ENCODE measurements around the gene PRRC2B.

The PRRC2B gene

DNA sequence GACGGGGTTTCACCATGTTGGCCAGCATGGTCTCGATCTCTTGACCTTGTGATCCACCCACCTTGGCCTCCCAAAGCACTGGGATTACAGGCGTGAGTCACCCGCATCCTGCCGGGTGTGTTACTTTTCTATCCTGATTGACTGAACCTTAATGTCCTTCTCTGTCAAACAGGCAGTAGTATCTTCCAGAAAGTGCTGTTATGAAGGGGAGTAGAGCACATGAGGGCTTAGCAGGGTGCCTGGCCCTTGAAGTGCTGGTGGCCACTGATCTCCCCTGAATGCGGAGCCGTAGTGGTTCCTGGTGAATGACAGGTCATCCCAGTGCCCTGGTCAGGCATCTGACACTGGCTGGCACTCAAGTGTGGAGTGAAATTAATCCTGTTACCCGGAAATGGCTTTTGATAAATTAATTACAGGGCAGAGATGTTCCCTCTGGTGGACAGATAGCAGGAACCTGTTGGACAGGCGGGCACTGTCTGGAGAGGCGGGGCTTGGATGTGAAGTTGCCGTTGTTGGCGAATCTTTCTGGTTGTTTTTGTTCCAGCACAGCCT is 28.4 kb downstream of the PRRC2B start:
- H3K27ac Mint-ChIP-seq, result peak overlapping the region; percentile 30
- H3K4me3 Mint-ChIP-seq, result no peak overlapping the region
- intact Hi-C loops (cut with micrococcal nuclease), result no loop called here
- peaks cover 58% of the 10 kb centered on the region for H3K4me1 Mint-ChIP-seq (ENCODE audit: low read depth)
- no peaks in the 10 kb centered on the region for H3K27me3 Mint-ChIP-seq
- H3K36me3 Mint-ChIP-seq (ENCODE audit: low read depth), result peaks cover 44% of the 10 kb centered on the region
- H3K9me3 Mint-ChIP-seq, result no peaks in the 10 kb centered on the region

DNA sequence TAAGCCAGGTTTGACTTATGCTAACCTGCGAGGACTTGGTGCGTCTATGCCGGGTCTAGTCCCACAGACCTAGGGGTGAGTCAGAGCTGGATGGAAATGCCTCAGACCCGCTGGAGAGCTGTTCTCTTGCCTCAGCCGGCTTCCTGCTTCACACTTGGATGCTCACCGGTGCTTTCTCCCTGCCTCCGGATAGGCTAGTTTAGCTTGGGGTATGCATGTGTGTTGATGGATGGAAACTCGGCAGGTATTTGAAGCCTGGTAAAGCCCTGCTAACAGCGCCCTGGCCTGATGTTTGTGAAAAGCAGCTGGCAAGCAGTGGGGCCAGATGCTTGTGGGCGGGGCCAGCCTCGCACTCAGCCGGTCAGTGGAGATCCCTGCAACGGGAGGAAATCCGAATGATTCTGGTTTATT is 29.3 kb downstream of the PRRC2B start:
- Mint-ChIP-seq H3K9me3 (no peaks in the 10 kb centered on the region), H3K4me3 (no peak overlapping the region), H3K36me3 (ENCODE audit: low read depth) (peaks cover 37% of the 10 kb centered on the region), H3K27me3 (no peaks in the 10 kb centered on the region), H3K4me1 (ENCODE audit: low read depth) (peaks cover 51% of the 10 kb centered on the region), H3K27ac (no peak overlapping the region)
- intact Hi-C loops (cut with micrococcal nuclease), result no loop called here

DNA sequence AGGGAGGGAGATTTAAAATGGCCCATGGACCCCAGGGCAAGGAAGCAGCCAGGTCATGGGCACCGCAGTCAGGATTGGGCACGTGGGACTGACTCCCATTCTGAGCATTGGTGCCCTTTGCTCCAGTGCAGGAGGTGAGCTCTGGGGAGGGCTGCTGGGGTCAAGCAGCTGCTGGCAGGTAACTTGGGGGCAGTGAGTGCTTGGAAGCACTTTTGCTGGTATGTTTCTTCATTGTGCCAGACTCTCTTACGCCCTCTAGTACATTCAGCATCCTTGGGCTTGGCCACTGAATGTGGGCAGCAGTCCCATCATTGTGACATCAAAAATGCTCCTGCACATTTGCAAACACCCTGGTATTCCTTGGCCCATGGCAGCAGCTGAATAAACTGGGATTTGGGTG is 32.7 kb downstream of the PRRC2B start:
- no peaks in the 10 kb centered on the region for H3K27me3 Mint-ChIP-seq
- intact Hi-C loops (cut with micrococcal nuclease), result no loop called here
- no peak overlapping the region for H3K27ac Mint-ChIP-seq
- H3K4me1 Mint-ChIP-seq (ENCODE audit: low read depth), result peaks cover 34% of the 10 kb centered on the region
- H3K9me3 Mint-ChIP-seq, result no peaks in the 10 kb centered on the region
- peaks cover 38% of the 10 kb centered on the region for H3K36me3 Mint-ChIP-seq (ENCODE audit: low read depth)
- no peak overlapping the region for H3K4me3 Mint-ChIP-seq

DNA sequence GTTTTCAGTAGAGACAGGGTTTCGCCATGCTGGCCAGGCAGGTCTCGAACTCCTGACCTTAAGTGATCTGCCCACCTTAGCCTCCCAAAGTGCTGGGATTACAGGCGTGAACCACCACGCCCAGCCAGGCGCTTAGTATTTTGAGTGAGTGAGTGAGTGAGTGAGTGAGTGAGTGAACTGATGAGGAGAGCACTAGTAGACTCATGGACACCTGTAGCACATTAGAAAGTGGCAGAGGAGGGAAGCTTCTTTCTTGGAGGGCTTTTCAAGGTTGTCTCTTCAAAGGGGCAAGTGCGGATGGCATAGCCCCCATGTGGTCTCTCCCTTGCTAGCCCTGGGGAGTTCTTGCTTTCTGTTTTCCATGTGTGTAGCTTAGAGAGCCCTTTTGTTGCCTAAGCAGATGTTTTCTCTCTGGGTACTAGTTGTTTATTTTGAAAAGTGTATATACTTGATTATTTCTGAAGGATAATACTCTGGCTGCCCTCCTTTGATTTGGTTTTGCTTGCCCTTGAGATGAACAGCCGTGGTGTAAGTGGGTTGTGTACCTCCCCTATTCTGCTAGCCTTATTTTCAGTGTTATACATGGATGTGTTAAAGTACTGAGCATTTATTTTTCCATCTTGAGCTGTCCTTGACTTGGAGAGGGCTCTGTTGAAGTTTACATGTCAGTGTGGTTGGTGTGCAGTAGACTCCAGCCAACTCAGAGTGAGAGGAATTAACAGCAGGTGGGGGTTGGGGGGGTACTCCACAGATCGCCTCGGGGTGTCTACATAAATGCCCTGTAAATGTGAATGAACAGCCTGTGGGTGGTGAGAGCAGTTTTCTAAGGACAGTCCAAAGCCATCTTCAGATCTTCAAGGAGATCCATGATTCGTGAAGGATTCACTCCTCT is 35.5 kb downstream of the PRRC2B start:
- peaks cover 26% of the 10 kb centered on the region for H3K4me1 Mint-ChIP-seq (ENCODE audit: low read depth)
- H3K9me3 Mint-ChIP-seq, result no peaks in the 10 kb centered on the region
- no peak overlapping the region for H3K4me3 Mint-ChIP-seq
- intact Hi-C loops (cut with micrococcal nuclease), result no loop called here
- no peak overlapping the region for H3K27ac Mint-ChIP-seq
- peaks cover 61% of the 10 kb centered on the region for H3K36me3 Mint-ChIP-seq (ENCODE audit: low read depth)
- H3K27me3 Mint-ChIP-seq, result no peaks in the 10 kb centered on the region

DNA sequence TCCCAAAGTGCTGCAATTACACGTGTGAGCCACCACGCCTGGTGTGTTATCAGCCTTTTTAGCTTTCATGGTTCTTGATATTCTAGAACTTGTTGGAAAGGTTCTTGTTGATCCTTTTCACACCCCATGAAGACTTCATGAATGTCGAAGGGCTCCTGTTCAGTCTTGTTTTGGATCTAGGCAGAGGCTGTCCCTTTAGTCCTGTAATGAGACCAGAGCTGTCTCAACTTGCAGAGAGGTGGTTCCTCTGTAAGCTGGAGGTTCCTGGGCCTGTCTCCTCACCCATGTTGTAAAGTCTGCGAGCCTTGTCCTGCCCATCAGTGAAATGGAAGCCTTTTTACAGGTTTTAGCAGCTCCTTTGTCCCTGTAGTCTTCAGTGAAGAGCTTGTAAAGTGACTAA is 38.2 kb downstream of the PRRC2B start:
- Mint-ChIP-seq H3K27ac (no peak overlapping the region), H3K9me3 (no peaks in the 10 kb centered on the region), H3K27me3 (no peaks in the 10 kb centered on the region), H3K4me3 (no peak overlapping the region), H3K36me3 (ENCODE audit: low read depth) (peaks cover 77% of the 10 kb centered on the region), H3K4me1 (ENCODE audit: low read depth) (peaks cover 15% of the 10 kb centered on the region)
- intact Hi-C loops (cut with micrococcal nuclease), result no loop called here

DNA sequence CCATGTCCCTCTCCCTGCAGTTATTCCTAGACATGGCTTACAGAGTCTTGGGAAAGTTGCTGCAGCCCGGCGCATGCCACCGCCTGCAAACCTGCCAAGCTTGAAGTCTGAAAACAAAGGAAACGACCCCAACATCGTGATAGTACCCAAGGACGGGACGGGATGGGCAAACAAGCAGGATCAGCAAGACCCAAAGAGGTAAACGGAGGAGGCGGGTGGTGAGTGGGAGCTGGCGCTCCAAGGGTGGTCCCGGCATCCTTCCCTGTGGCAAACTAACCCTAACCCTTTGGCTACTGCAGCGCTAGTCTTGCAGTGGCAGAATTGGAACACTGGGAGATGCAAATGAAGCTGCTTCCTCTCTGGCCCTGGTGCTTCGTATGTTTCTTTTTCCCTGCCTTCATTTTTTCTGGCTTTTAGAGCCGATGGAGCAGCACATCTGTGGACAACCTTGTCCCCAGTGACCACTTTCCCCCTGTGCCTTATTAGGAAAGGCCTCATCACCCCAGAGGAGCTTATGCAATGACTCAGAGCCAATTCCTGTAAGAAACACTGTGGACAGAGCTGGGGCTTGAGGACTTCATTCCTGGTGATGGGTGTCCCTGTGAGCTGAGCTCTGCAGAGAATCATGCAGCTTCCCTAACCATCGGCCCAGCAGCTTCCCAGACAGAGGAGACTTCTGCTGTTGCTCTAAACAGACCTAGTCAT is 38.9 kb downstream of the PRRC2B start:
- no peak overlapping the region for H3K27ac Mint-ChIP-seq
- H3K36me3 Mint-ChIP-seq (ENCODE audit: low read depth), result peaks cover 80% of the 10 kb centered on the region
- no peaks in the 10 kb centered on the region for H3K27me3 Mint-ChIP-seq
- H3K4me1 Mint-ChIP-seq (ENCODE audit: low read depth), result peaks cover 11% of the 10 kb centered on the region
- intact Hi-C loops (cut with micrococcal nuclease), result no loop called here
- no peak overlapping the region for H3K4me3 Mint-ChIP-seq
- no peaks in the 10 kb centered on the region for H3K9me3 Mint-ChIP-seq

DNA sequence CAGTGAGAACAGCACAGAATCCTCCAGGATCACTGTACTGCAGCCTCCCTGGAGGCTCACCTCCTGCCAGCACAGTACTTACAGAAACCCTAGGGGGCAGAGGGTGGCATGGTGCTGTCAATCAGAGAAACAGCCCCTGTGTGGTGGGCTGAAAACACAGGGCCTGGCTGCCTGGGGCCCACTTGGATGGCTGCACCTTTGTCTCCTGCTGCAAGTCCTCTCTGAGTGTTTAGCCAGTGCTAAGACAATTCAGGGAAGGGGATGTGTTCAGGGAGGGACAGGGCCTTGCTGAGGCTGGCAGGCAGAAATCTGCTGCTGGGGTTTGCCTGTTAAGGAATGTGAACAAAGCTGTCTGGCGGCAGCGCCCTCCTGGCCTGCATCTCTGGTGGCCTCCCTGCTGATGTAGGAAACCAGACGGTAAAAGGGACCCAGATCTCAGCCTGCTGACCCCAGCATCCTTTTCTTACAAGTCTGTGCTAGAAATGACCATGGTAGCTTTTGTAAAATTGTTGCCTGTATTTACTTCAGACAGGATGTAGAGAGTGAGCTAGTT is 39.5 kb downstream of the PRRC2B start:
- intact Hi-C loops (cut with micrococcal nuclease), result no loop called here
- Mint-ChIP-seq H3K27ac (no peak overlapping the region), H3K4me1 (ENCODE audit: low read depth) (peaks cover 11% of the 10 kb centered on the region)

DNA sequence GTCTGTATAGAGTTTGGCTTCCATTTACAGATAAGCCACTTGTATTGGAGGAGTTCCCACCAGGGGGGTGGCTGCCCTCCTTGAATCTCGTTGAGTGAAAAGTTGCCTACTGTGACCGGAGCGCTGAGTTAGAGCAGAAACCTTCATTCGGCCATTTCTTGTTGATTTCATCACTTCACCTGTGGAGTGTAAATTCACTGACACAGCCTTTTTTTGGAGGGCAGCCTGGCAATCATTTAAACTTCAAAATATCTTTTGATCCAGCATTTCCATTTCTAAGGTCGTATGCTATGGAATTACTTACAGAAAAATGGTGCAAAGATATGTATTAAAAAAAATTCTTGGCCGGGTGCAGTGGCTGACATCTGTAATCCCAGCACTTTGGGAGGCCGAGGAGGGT is 40.8 kb downstream of the PRRC2B start:
- H3K9me3 Mint-ChIP-seq, result no peaks in the 10 kb centered on the region
- H3K27me3 Mint-ChIP-seq, result no peaks in the 10 kb centered on the region
- peaks cover 95% of the 10 kb centered on the region for H3K36me3 Mint-ChIP-seq (ENCODE audit: low read depth)
- no peak overlapping the region for H3K4me3 Mint-ChIP-seq
- intact Hi-C loops (cut with micrococcal nuclease), result no loop called here
- H3K4me1 Mint-ChIP-seq (ENCODE audit: low read depth), result peaks cover 5% of the 10 kb centered on the region
- no peak overlapping the region for H3K27ac Mint-ChIP-seq

More for the DNA sequence above, 39.5 kb downstream of the PRRC2B start:
- H3K9me3 Mint-ChIP-seq, result no peaks in the 10 kb centered on the region
- H3K27me3 Mint-ChIP-seq, result no peaks in the 10 kb centered on the region
- peaks cover 87% of the 10 kb centered on the region for H3K36me3 Mint-ChIP-seq (ENCODE audit: low read depth)
- no peak overlapping the region for H3K4me3 Mint-ChIP-seq

DNA sequence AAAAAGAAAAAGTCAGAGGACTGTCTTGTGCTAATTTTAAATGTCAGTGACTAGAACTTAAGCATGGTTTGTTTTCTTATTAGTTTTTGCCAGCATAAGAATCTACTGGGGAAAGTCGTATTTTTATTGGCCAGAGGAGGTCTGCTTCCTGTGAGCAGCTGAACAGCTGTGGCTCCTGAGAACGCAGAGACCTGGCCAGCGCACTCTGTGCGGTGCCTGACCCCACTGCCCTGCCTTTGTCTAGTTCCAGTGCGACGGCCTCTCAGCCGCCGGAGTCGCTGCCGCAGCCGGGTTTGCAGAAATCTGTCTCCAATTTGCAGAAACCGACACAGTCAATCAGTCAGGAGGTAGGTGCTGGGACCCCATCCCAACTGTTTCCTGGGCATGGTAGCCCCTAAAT is 42.5 kb downstream of the PRRC2B start:
- H3K4me3 Mint-ChIP-seq, result no peak overlapping the region
- peaks cover 96% of the 10 kb centered on the region for H3K36me3 Mint-ChIP-seq (ENCODE audit: low read depth)
- H3K27me3 Mint-ChIP-seq, result no peaks in the 10 kb centered on the region
- no peaks in the 10 kb centered on the region for H3K9me3 Mint-ChIP-seq
- H3K27ac Mint-ChIP-seq, result no peak overlapping the region
- peaks cover 10% of the 10 kb centered on the region for H3K4me1 Mint-ChIP-seq (ENCODE audit: low read depth)
- intact Hi-C loops (cut with micrococcal nuclease), result no loop called here

DNA sequence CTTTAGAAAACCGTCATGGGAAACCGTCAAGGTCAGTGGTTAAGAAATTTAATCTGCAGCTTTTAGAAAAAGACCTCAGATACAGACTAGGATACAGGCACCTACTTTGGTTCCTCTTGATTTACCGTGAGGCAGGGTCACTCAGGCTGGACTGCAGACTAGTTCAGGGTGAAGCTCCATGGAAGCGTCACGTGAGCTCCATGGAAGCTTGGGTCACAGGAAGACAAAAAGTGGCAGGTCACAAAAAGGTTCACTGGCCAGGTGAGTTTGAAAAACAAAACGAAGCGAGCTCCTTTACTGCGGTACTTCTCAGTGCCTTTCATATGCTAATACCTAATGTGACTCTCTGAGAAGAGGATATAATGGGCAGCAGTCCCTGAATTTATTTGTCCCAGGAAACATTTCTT is 43.0 kb downstream of the PRRC2B start:
- Mint-ChIP-seq H3K27me3 (no peaks in the 10 kb centered on the region), H3K4me3 (no peak overlapping the region), H3K36me3 (ENCODE audit: low read depth) (peaks cover 98% of the 10 kb centered on the region), H3K9me3 (no peaks in the 10 kb centered on the region), H3K4me1 (ENCODE audit: low read depth) (peaks cover 15% of the 10 kb centered on the region), H3K27ac (no peak overlapping the region)
- intact Hi-C loops (cut with micrococcal nuclease), result no loop called here

DNA sequence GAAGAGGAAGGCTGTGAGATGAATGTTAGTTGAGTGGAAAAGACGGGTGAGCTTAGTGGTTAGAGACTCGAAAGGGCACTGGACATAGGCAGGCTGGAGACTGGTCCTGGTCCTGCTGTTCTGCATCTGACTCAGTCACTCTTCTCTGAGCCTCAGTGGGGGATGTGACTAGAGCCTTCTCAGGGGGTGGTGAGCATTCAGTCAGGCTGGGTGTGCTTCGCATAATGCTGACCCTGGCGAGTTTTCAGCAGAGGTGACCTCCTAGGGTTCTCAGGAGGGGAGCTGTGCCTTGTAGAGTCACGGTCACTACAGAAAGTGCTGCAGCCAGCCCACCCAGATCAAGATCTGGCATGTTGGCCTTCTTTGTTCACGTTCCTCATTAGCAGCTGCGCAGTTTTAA is 44.3 kb downstream of the PRRC2B start:
- Mint-ChIP-seq H3K4me1 (ENCODE audit: low read depth) (peaks cover 23% of the 10 kb centered on the region), H3K36me3 (ENCODE audit: low read depth) (peaks cover 98% of the 10 kb centered on the region), H3K27ac (no peak overlapping the region), H3K4me3 (no peak overlapping the region), H3K9me3 (no peaks in the 10 kb centered on the region), H3K27me3 (no peaks in the 10 kb centered on the region)
- intact Hi-C loops (cut with micrococcal nuclease), result no loop called here

DNA sequence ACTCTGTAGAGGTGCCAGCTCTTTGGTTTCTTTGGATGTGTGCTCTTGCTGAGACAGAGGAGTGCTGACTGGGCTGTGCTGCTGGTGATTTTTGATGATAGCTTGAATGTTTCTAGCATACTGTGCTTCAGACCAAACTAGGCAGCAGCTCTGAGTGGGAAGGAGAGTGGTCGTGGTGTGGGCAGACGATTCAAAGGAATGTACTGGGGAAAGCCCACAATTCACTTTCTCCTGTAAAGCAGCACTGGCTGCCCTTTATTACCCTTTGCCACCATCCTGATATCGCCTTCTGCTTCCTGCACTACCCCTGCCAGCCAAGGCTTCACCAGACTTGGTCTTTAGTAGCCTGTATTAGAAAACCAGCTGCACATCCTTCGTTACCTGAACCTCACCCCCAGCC is 45.3 kb downstream of the PRRC2B start:
- intact Hi-C loops (cut with micrococcal nuclease), result no loop called here
- Mint-ChIP-seq H3K9me3 (no peaks in the 10 kb centered on the region), H3K27me3 (no peaks in the 10 kb centered on the region), H3K27ac (peak overlapping the region; percentile 33), H3K36me3 (ENCODE audit: low read depth) (peaks cover 98% of the 10 kb centered on the region), H3K4me3 (no peak overlapping the region), H3K4me1 (ENCODE audit: low read depth) (peaks cover 23% of the 10 kb centered on the region)

DNA sequence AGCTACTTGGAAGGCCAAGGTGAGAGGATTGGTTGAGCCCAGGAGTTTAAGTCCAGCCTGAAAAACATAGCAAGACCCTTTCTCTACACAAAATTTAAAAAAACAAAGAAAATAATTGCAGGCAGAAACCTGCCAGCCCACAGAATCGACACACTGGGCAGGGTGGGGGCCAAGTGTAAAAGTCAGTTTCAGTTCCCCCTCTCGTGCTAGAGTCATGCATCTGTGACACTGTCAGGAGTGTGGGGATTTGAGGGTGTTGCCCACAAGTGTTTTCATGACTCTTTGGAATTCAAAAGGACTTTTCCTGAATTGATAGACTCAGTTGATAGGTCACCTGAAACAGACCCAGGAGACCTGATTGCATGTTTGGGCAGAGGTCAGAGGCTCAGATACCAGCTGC is 47.6 kb downstream of the PRRC2B start:
- Mint-ChIP-seq H3K27ac (peak overlapping the region; percentile 73), H3K4me1 (ENCODE audit: low read depth) (peaks cover 28% of the 10 kb centered on the region), H3K36me3 (ENCODE audit: low read depth) (peaks cover 98% of the 10 kb centered on the region), H3K9me3 (no peaks in the 10 kb centered on the region), H3K27me3 (no peaks in the 10 kb centered on the region), H3K4me3 (no peak overlapping the region)
- intact Hi-C loops (cut with micrococcal nuclease), result loop anchor here (10.0 kb wide), 1 partner anchor 47 kb away; the partner anchor contains the start of gene PRRC2B

DNA sequence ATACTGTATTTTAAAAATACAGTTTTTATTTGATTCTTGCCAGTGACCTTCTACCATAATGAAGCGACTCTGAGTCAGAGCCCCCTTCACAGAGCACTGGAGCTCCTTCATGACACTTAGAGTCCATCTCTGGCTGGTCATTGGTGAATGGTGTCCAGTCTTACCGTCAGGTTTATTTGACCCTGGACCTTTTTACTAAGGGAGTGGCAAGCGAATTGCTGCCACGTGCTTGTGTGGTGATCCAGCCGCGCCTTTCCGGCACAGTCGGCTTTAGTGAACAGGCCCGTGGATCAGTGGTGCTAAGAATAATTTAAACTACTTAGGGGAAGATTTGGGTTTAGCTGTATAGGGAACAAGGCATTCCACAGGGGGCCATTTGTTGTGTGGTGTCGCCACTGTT is 48.5 kb downstream of the PRRC2B start:
- H3K27ac Mint-ChIP-seq, result peak overlapping the region; percentile 73

More for the DNA sequence above, 48.5 kb downstream of the PRRC2B start:
- intact Hi-C loops (cut with micrococcal nuclease), result loop anchor here (10.0 kb wide), 1 partner anchor 48 kb away; the partner anchor contains the start of gene PRRC2B
- H3K4me3 Mint-ChIP-seq, result no peak overlapping the region
- no peaks in the 10 kb centered on the region for H3K27me3 Mint-ChIP-seq
- no peaks in the 10 kb centered on the region for H3K9me3 Mint-ChIP-seq
- peaks cover 98% of the 10 kb centered on the region for H3K36me3 Mint-ChIP-seq (ENCODE audit: low read depth)
- H3K4me1 Mint-ChIP-seq (ENCODE audit: low read depth), result peaks cover 36% of the 10 kb centered on the region

All from dendritic cell treated with granulocyte-macrophage colony-stimulating factor and Interleukin-4, amounts not matched to agents 40 ng/mL and 50 ng/mL, for 4 days (primary cell).